Activated CD8-positive, alpha-beta T cell treated with anti-CD3 and anti-CD28 coated beads for 36 hours (primary cell): ENCODE data around the gene SIM2. TPM values are rescaled to one million over a fixed set of nuclear protein-coding genes. Genes with fewer than 3 reads are reported as not detected.

Source experiments
- ATAC-seq: fragments of 200-7000 bp; cut with Tn5 transposase; one replicate; pipeline ENCODE4 v1.10.0; 2021; ENCODE audit warnings: mild to moderate bottlenecking, moderate library complexity
- CTCF ChIA-PET: fragments of 350-600 bp; sonication (Branson Sonifier 250); formaldehyde crosslinking; loops from one replicate; lab custom pipeline; 2021; ENCODE audit warnings: antibody characterized with exemption; lab: Charles Lee
- POLR2A ChIA-PET: fragments of 350-600 bp; sonication (Branson Sonifier 250); formaldehyde crosslinking; loops from one replicate; lab custom pipeline; 2021; ENCODE audit warnings: antibody characterized with exemption; lab: Charles Lee
- DNase-seq: peaks from one replicate; pipeline ENCODE4 v3.0.0-alpha.2; 2020
- H3K27ac Mint-ChIP-seq: one replicate; pipeline ENCODE4 v1.8.0; 2021; ENCODE audit warnings: mild to moderate bottlenecking, mixed read lengths
- H3K27me3 Mint-ChIP-seq: one replicate; pipeline ENCODE4 v1.8.0; 2021; ENCODE audit warnings: mixed read lengths
- H3K36me3 Mint-ChIP-seq: one replicate; pipeline ENCODE4 v1.8.0; 2021; ENCODE audit warnings: low read depth, mixed read lengths
- H3K4me1 Mint-ChIP-seq: one replicate; pipeline ENCODE4 v1.8.0; 2021; ENCODE audit warnings: low read depth, mixed read lengths
- H3K4me3 Mint-ChIP-seq: one replicate; pipeline ENCODE4 v1.8.0; 2021; ENCODE audit warnings: mild to moderate bottlenecking, moderate library complexity, mixed read lengths
- H3K9me3 Mint-ChIP-seq: one replicate; pipeline ENCODE4 v1.8.0; 2021; ENCODE audit warnings: mixed read lengths
- CTCF ChIP-seq: fragments of 200-600 bp; IDR thresholded peaks from one replicate; pipeline ENCODE4 v1.8.0; 2022; ENCODE audit warnings: antibody characterized with exemption, mild to moderate bottlenecking
- intact Hi-C: fragments of 100-400 bp; cut with micrococcal nuclease; formaldehyde crosslinking; loops from one replicate; pipeline ENCODE4 v1.10.0; 2022
- total RNA-seq, 2 experiments: library from RNA; stranded (reverse); gene quantifications; one replicate each; pipeline ENCODE4 v1.2.3, GENCODE V29; 2021

The SIM2 gene
- total RNA-seq, 2 experiments from 2014 or later, result not detected

- Mint-ChIP-seq H3K36me3 (peaks cover 2% of the 10 kb centered on the region), H3K4me3 (peak overlapping the region; percentile 10), H3K27ac (no peak overlapping the region), H3K9me3 (no peaks in the 10 kb centered on the region), H3K27me3 (peaks cover 74% of the 10 kb centered on the region), H3K4me1 (peaks cover 20% of the 10 kb centered on the region)
- ATAC-seq, result no peak
- TF ChIP-seq CTCF, result no peak
- POLR2A ChIA-PET, result no interaction called here
- intact Hi-C loops, result no loop called here
- CTCF ChIA-PET, result interaction anchor here (1.9 kb wide), 1 partner anchor 9 kb away, joined by 4 read pairs; no protein-coding TSS in a partner anchor
- DNase-seq, result no peak
These were observed 805 bp downstream of the SIM2 start for GRCh38 chr21:36699546-36700294.

DNA sequence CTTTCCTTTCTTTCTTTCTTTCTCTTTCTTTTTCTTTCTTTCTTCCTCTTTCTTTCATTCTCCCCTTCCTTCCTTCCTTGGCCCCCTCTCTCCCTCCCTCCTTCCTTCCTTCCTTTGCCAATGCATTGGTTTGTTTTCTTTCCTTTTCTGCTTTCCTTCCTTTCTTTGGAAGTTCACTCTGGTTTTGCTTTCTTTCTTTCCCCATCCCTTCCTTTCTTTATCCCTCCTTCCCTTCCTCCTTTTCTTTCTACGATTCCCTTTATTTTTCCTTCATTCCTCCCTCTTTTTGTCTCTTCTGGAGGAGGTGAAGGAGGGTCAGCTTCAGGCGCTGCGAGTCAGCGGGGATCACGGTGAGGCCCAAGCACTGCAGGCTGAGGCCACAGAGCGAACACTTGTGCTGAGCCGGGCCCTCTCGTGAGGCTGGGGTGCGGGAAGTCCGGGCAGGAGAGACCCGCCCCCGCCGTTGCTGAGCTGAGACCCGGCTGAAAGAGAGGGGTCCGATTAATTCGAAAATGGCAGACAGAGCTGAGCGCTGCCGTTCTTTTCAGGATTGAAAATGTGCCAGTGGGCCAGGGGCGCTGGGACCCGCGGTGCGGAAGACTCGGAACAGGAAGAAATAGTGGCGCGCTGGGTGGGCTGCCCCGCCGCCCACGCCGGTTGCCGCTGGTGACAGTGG, 1.5 kb downstream of the SIM2 start:
- ChIA-PET CTCF (no interaction called here), POLR2A (no interaction called here)
- ATAC-seq, result no peak
- Mint-ChIP-seq H3K27me3 (peaks cover 73% of the 10 kb centered on the region), H3K36me3 (peaks cover 2% of the 10 kb centered on the region), H3K9me3 (no peaks in the 10 kb centered on the region), H3K4me3 (peak overlapping the region; percentile 36), H3K27ac (no peak overlapping the region), H3K4me1 (peaks cover 25% of the 10 kb centered on the region)
- intact Hi-C loops, result no loop called here
- TF ChIP-seq CTCF, result no peak
- DNase-seq, result no peak

GRCh38 chr21:36700971-36701755, 2.2 kb downstream of the SIM2 start:
- H3K27me3 Mint-ChIP-seq, result peaks cover 74% of the 10 kb centered on the region
- peaks cover 33% of the 10 kb centered on the region for H3K4me1 Mint-ChIP-seq
- no peak for TF ChIP-seq CTCF
- DNase-seq (no peak), ATAC-seq (no peak)
- H3K36me3 Mint-ChIP-seq, result peaks cover 2% of the 10 kb centered on the region
- CTCF ChIA-PET, result no interaction called here
- H3K27ac Mint-ChIP-seq, result no peak overlapping the region
- intact Hi-C loops, result no loop called here
- peak overlapping the region; percentile 41 for H3K4me3 Mint-ChIP-seq
- H3K9me3 Mint-ChIP-seq, result no peaks in the 10 kb centered on the region
- POLR2A ChIA-PET, result no interaction called here

- CTCF ChIA-PET, result interaction anchor here (1.1 kb wide), 1 partner anchor 12 kb away, joined by 3 read pairs; no protein-coding TSS in a partner anchor
- Mint-ChIP-seq H3K27ac (no peak overlapping the region), H3K4me3 (peak overlapping the region; percentile 41), H3K27me3 (peaks cover 74% of the 10 kb centered on the region), H3K36me3 (peaks cover under 1% of the 10 kb centered on the region), H3K4me1 (peaks cover 41% of the 10 kb centered on the region), H3K9me3 (no peaks in the 10 kb centered on the region)
- ATAC-seq (no peak), DNase-seq (no peak)
- POLR2A ChIA-PET, result no interaction called here
- intact Hi-C loops, result no loop called here
- TF ChIP-seq CTCF, result no peak
These were observed 3.1 kb downstream of the SIM2 start for GRCh38 chr21:36701756-36702621.
